Femur (tissue), 1 donor: ENCODE data around the gene MTAP.

Experiments used
- DNase-seq: peaks from one replicate; pipeline ENCODE4 v3.0.0-alpha.2; 2017

Gene MTAP

GRCh38 chr9:21806644-21807043 lies 4.2 kb downstream of the MTAP start:
- DNase-seq: no peak

- DNase-seq: no peak
Observed at GRCh38 chr9:21810388-21810787, 8.0 kb downstream of the MTAP start.

GRCh38 chr9:21810881-21811280 lies 8.4 kb downstream of the MTAP start:
- no peak for DNase-seq

- no peak for DNase-seq
Observed at GRCh38 chr9:21811914-21812313, 9.5 kb downstream of the MTAP start.

- no peak for DNase-seq
Observed at GRCh38 chr9:21812415-21812814, 10.0 kb downstream of the MTAP start.

GRCh38 chr9:21812946-21813568 lies 10.6 kb downstream of the MTAP start:
- peak; percentile 57 for DNase-seq

- DNase-seq: peak; percentile 54
Observed at GRCh38 chr9:21813575-21814473, 11.4 kb downstream of the MTAP start.

GRCh38 chr9:21815643-21816042 lies 13.2 kb downstream of the MTAP start:
- no peak for DNase-seq

GRCh38 chr9:21817176-21817575 lies 14.7 kb downstream of the MTAP start:
- no peak for DNase-seq

GRCh38 chr9:21825637-21826036 lies 23.2 kb downstream of the MTAP start:
- no peak for DNase-seq

GRCh38 chr9:21828853-21829410 lies 26.5 kb downstream of the MTAP start:
- DNase-seq: no peak

GRCh38 chr9:21830589-21830988 lies 28.2 kb downstream of the MTAP start:
- DNase-seq: no peak

- no peak for DNase-seq
Observed at GRCh38 chr9:21831841-21832509, 29.5 kb downstream of the MTAP start.

- DNase-seq: no peak
Observed at GRCh38 chr9:21833090-21833801, 30.8 kb downstream of the MTAP start.

GRCh38 chr9:21835121-21835520 lies 32.7 kb downstream of the MTAP start:
- DNase-seq: no peak

GRCh38 chr9:21836437-21837161 lies 34.2 kb downstream of the MTAP start:
- no peak for DNase-seq

GRCh38 chr9:21837501-21837900 lies 35.1 kb downstream of the MTAP start:
- DNase-seq: no peak

- no peak for DNase-seq
Observed at GRCh38 chr9:21840647-21841046, 38.2 kb downstream of the MTAP start.

GRCh38 chr9:21841133-21841532 lies 38.7 kb downstream of the MTAP start:
- DNase-seq: no peak

GRCh38 chr9:21848615-21849014 lies 46.2 kb downstream of the MTAP start:
- DNase-seq: no peak

- DNase-seq: no peak
Observed at GRCh38 chr9:21852754-21853153, 50.3 kb downstream of the MTAP start.

- DNase-seq: no peak
Observed at GRCh38 chr9:21853414-21853813, 51.0 kb downstream of the MTAP start.
